Activated CD8-positive, alpha-beta T cell treated with anti-CD3 and anti-CD28 coated beads for 36 hours (primary cell): ENCODE results near the gene EDNRA. TPM values are rescaled to one million over a fixed set of nuclear protein-coding genes. Genes with fewer than 3 reads are reported as not detected.

ENCODE experiments used
- ATAC-seq: fragments of 200-7000 bp; cut with Tn5 transposase; one replicate; pipeline ENCODE4 v1.10.0; 2021; ENCODE audit warnings: mild to moderate bottlenecking, moderate library complexity
- CTCF ChIA-PET: fragments of 350-600 bp; sonication (Branson Sonifier 250); formaldehyde crosslinking; loops from one replicate; lab custom pipeline; 2021; ENCODE audit warnings: antibody characterized with exemption; lab: Charles Lee
- POLR2A ChIA-PET: fragments of 350-600 bp; sonication (Branson Sonifier 250); formaldehyde crosslinking; loops from one replicate; lab custom pipeline; 2021; ENCODE audit warnings: antibody characterized with exemption; lab: Charles Lee
- DNase-seq: peaks from one replicate; pipeline ENCODE4 v3.0.0-alpha.2; 2020
- H3K27ac Mint-ChIP-seq: one replicate; pipeline ENCODE4 v1.8.0; 2021; ENCODE audit warnings: mild to moderate bottlenecking, mixed read lengths
- H3K27me3 Mint-ChIP-seq: one replicate; pipeline ENCODE4 v1.8.0; 2021; ENCODE audit warnings: mixed read lengths
- H3K36me3 Mint-ChIP-seq: one replicate; pipeline ENCODE4 v1.8.0; 2021; ENCODE audit warnings: low read depth, mixed read lengths
- H3K4me1 Mint-ChIP-seq: one replicate; pipeline ENCODE4 v1.8.0; 2021; ENCODE audit warnings: low read depth, mixed read lengths
- H3K4me3 Mint-ChIP-seq: one replicate; pipeline ENCODE4 v1.8.0; 2021; ENCODE audit warnings: mild to moderate bottlenecking, moderate library complexity, mixed read lengths
- H3K9me3 Mint-ChIP-seq: one replicate; pipeline ENCODE4 v1.8.0; 2021; ENCODE audit warnings: mixed read lengths
- intact Hi-C: fragments of 100-400 bp; cut with micrococcal nuclease; formaldehyde crosslinking; loops from one replicate; pipeline ENCODE4 v1.10.0; 2022
- total RNA-seq, 2 experiments: library from RNA; stranded (reverse); gene quantifications; one replicate each; pipeline ENCODE4 v1.2.3, GENCODE V29; 2021
- TF ChIP-seq, protein P1 (sequence below): fragments of 200-600 bp; IDR thresholded peaks from one replicate; pipeline ENCODE4 v1.8.0; 2022; ENCODE audit warnings: antibody characterized with exemption, mild to moderate bottlenecking

EDNRA gene
- total RNA-seq, 2 experiments from 2014 or later = not detected

DNA sequence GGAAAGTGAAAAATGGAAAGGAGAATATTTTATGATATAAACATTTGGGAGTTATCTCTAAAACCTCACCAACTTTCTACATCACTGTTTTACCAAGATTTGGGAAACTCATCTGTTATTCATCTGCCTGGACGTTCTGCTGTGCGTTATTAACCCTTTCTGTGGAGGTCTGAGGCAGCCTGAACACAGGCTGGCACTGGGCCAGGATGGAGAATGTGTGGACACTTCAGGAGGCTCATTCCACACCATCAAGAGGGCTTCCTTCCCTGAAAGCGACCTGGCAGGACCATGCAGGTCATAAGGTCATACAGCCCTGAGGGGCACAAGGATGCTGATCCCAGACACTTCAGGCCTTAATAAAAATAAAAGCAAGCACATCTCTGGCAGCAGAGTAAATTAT, 105.1 kb downstream of the EDNRA start:
- no peaks in the 10 kb centered on the region for H3K27me3 Mint-ChIP-seq
- H3K36me3 Mint-ChIP-seq = no peaks in the 10 kb centered on the region
- DNase-seq (no peak), ATAC-seq (no peak)
- ChIA-PET POLR2A (no interaction called here), CTCF (interaction anchor here (0.6 to 0.9 kb wide), 3 partner anchors 67 to 567 kb away, joined by 3 read pairs; no protein-coding TSS in a partner anchor)
- TF ChIP-seq, protein P1, sequence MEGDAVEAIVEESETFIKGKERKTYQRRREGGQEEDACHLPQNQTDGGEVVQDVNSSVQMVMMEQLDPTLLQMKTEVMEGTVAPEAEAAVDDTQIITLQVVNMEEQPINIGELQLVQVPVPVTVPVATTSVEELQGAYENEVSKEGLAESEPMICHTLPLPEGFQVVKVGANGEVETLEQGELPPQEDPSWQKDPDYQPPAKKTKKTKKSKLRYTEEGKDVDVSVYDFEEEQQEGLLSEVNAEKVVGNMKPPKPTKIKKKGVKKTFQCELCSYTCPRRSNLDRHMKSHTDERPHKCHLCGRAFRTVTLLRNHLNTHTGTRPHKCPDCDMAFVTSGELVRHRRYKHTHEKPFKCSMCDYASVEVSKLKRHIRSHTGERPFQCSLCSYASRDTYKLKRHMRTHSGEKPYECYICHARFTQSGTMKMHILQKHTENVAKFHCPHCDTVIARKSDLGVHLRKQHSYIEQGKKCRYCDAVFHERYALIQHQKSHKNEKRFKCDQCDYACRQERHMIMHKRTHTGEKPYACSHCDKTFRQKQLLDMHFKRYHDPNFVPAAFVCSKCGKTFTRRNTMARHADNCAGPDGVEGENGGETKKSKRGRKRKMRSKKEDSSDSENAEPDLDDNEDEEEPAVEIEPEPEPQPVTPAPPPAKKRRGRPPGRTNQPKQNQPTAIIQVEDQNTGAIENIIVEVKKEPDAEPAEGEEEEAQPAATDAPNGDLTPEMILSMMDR = no peak
- peaks cover 2% of the 10 kb centered on the region for H3K4me1 Mint-ChIP-seq
- peaks cover 3% of the 10 kb centered on the region for H3K9me3 Mint-ChIP-seq
- no peak overlapping the region for H3K4me3 Mint-ChIP-seq
- H3K27ac Mint-ChIP-seq = no peak overlapping the region
- intact Hi-C loops = no loop called here

DNA sequence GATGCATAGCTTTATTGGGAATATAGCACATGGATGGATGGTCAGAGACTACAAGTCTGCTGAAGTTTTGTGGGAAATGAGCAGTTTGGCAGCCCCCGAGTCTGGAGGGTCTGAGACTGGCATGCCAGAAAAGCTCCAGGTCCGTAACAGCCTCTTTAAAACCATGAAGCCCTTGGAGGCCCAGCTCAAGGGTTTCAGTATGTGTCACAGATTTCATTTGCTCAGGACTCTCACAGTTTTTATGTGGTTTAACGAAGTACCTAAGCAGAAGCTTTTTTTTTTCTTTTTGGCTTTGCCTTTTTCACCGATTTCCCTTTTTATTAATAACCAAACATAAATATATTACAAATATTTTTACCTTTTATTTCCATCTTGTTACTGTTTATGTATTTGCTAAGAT, 105.7 kb downstream of the EDNRA start:
- Mint-ChIP-seq H3K27me3 (no peaks in the 10 kb centered on the region), H3K9me3 (peaks cover 3% of the 10 kb centered on the region), H3K36me3 (no peaks in the 10 kb centered on the region), H3K4me1 (peaks cover 2% of the 10 kb centered on the region), H3K27ac (no peak overlapping the region), H3K4me3 (no peak overlapping the region)
- no peak for ATAC-seq
- CTCF ChIA-PET = interaction anchor here (0.6 to 1.9 kb wide), 5 partner anchors 10 to 568 kb away, joined by 3 to 4 read pairs (median 3); no protein-coding TSS in a partner anchor
- no peak for DNase-seq
- TF ChIP-seq, protein P1 = no peak
- intact Hi-C loops = no loop called here
- POLR2A ChIA-PET = no interaction called here

DNA sequence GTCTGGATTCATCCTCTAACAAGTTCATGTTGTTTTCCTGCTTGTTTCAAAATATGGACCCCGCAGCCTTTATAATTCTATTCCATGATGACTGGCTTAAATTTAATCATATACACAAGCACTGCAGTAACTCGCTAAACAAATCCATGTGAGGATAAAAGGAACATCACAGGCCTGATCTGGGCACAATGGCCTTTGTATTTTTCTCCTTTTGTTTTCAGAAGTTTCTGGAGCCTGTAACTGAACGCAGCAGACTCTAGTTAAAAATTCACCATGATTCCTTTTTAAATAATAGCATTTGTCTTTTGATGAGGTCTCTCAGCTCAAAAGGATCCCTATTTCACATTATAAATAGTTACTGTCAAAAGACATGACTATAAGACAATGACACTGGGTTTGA, 106.1 kb downstream of the EDNRA start:
- H3K27me3 Mint-ChIP-seq = no peaks in the 10 kb centered on the region
- intact Hi-C loops = no loop called here
- TF ChIP-seq, protein P1 = no peak
- peaks cover 2% of the 10 kb centered on the region for H3K4me1 Mint-ChIP-seq
- DNase-seq (no peak), ATAC-seq (no peak)
- H3K9me3 Mint-ChIP-seq = peaks cover 3% of the 10 kb centered on the region
- H3K27ac Mint-ChIP-seq = no peak overlapping the region
- H3K4me3 Mint-ChIP-seq = no peak overlapping the region
- no peaks in the 10 kb centered on the region for H3K36me3 Mint-ChIP-seq
- CTCF ChIA-PET = interaction anchor here (0.6 to 4.1 kb wide), 4 partner anchors 10 to 568 kb away, joined by 3 to 34 read pairs (median 4); no protein-coding TSS in a partner anchor
- POLR2A ChIA-PET = no interaction called here

DNA sequence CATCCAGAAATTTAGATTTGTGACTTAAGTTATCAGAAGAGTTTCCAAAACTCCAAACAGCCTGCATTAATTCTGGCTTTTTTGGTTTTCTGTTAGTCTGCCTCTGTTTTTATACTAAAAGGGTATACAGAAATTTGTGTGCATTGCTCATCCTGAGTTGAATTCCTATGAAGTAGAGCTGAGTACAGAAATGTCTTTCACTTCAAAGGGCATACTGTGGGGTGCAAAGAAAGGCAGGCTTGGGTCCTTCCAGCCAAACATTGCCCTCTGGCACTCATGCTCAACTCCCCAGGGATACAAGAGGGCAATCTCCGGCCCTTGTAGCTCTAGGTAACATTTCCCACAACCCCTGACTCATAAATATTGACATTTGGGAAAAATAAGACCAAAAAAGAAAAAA, 108.7 kb downstream of the EDNRA start:
- Mint-ChIP-seq H3K27ac (no peak overlapping the region), H3K27me3 (no peaks in the 10 kb centered on the region), H3K36me3 (no peaks in the 10 kb centered on the region), H3K9me3 (peaks cover 1% of the 10 kb centered on the region), H3K4me1 (peaks cover 2% of the 10 kb centered on the region), H3K4me3 (no peak overlapping the region)
- ChIA-PET POLR2A (interaction anchor here (0.8 to 1.0 kb wide), 2 partner anchors 14 to 25 kb away, joined by 3 read pairs; no protein-coding TSS in a partner anchor), CTCF (interaction anchor here (0.7 to 4.1 kb wide), 28 partner anchors 8 to 1257 kb away, joined by 3 to 34 read pairs (median 4); partner anchors contain the start of gene TMEM184C)
- DNase-seq (no peak), ATAC-seq (no peak)
- TF ChIP-seq, protein P1 = no peak
- intact Hi-C loops = no loop called here

DNA sequence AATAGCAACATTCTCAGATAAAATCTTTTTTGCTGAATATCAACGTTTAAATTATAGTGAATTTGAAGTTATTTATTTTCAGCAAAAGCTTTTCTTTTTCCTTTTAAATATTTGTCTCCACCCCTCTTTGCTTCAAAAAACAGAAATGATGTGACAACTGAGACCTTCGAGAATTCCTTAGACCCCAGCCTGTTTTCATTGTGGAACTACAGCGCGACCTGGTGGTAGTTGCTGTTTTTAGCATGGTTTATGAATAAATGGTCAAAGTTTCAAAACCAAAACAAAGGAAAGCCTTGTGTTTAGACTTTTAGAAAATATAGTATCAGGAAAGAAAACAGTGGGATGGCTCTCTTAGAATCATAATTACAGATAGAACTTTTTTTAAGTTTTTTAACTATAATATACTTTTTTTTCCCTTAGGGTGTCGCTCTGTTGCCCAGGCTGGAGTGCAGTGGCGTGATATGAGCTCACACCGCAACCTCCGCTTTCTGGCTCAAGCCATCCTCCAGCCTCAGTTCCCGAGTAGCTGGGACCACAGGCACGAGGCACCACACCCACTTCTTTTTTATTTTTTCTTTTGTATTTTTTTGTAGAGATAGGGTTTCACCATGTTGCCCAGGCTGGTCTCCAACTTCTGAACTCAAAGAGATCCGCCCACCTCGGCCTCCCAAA, 109.5 kb downstream of the EDNRA start:
- Mint-ChIP-seq H3K4me1 (peaks cover 2% of the 10 kb centered on the region), H3K9me3 (no peaks in the 10 kb centered on the region), H3K27ac (no peak overlapping the region), H3K4me3 (no peak overlapping the region), H3K27me3 (no peaks in the 10 kb centered on the region), H3K36me3 (no peaks in the 10 kb centered on the region)
- DNase-seq (peak; percentile 75), ATAC-seq (no peak)
- intact Hi-C loops = loop anchor here (2.0 to 10.0 kb wide), 3 partner anchors 72 to 430 kb away; no protein-coding TSS in a partner anchor
- CTCF ChIA-PET = interaction anchor here (0.6 to 4.1 kb wide), 26 partner anchors 9 to 430 kb away, joined by 3 to 34 read pairs (median 4); partner anchors contain the start of gene TMEM184C
- POLR2A ChIA-PET = interaction anchor here (0.8 to 1.0 kb wide), 2 partner anchors 15 to 24 kb away, joined by 3 read pairs; no protein-coding TSS in a partner anchor
- TF ChIP-seq, protein P1 = peak; percentile 87
